HepG2 (cell line): ENCODE results near the gene C19orf38. TPM values are rescaled to one million over a fixed set of nuclear protein-coding genes. Genes with fewer than 3 reads are reported as not detected.

ENCODE experiments used
- HNF1A ChIP-seq, 2 experiments: sonication (generic) in 1 of 2; formaldehyde crosslinking in 1 of 2; IDR thresholded peaks; 2 replicates each; pipeline versions ENCODE4 v1.4.0 to v1.6.1; 2016 to 2020; ENCODE audit warnings: borderline replicate concordance in 1 of 2, low read depth in 1 of 2, mild to moderate bottlenecking in 1 of 2, missing genetic modification reagents in 1 of 2
- HNF4A ChIP-seq: sonication (generic); formaldehyde crosslinking; IDR thresholded peaks from 2 replicates; pipeline ENCODE4 v1.4.0; 2020; ENCODE audit warnings: missing genetic modification reagents
- HOXA3 ChIP-seq: sonication (generic); formaldehyde crosslinking; IDR thresholded peaks from 2 replicates; pipeline ENCODE4 v1.5.0; 2020; ENCODE audit warnings: missing genetic modification reagents
- IRF9 ChIP-seq: sonication (generic); formaldehyde crosslinking; IDR thresholded peaks from 2 replicates; pipeline ENCODE4 v1.8.0; 2022; ENCODE audit warnings: missing genetic modification reagents, mild to moderate bottlenecking, borderline replicate concordance
- MYC ChIP-seq: sonication (generic); formaldehyde crosslinking; IDR thresholded peaks from 2 replicates; pipeline ENCODE4 v1.9.0; 2021; ENCODE audit warnings: missing genetic modification reagents, borderline replicate concordance
- NONO ChIP-seq, 2 experiments: fragments of 450-650 bp in 1 of 2; sonication (generic) in 1 of 2; formaldehyde crosslinking in 1 of 2; IDR thresholded peaks in 1 of 2; conservative IDR thresholded peaks in 1 of 2; 2 replicates each; pipeline versions ENCODE4 v1.6.1 to v1.8.0; 2017 to 2022; ENCODE audit warnings: mild to moderate bottlenecking in 1 of 2, missing genetic modification reagents in 1 of 2, moderate library complexity in 1 of 2
- NR2F2 ChIP-seq: IDR thresholded peaks from 2 replicates; pipeline ENCODE4 v1.6.1; 2012; ENCODE audit warnings: low read depth, inconsistent platforms, borderline replicate concordance
- PAXIP1 ChIP-seq: sonication (generic); formaldehyde crosslinking; conservative IDR thresholded peaks from 2 replicates; pipeline ENCODE4 v1.4.0; 2020; ENCODE audit warnings: mild to moderate bottlenecking, missing genetic modification reagents, moderate library complexity
- PHF21A ChIP-seq: sonication (generic); formaldehyde crosslinking; IDR thresholded peaks from 2 replicates; pipeline ENCODE4 v1.5.0; 2020; ENCODE audit warnings: mild to moderate bottlenecking, missing genetic modification reagents
- REPIN1 ChIP-seq: sonication (generic); formaldehyde crosslinking; IDR thresholded peaks from 2 replicates; pipeline ENCODE4 v1.8.0; 2022; ENCODE audit warnings: missing genetic modification reagents, low read depth, mild to moderate bottlenecking, borderline replicate concordance
- RXRA ChIP-seq: sonication (generic); formaldehyde crosslinking; IDR thresholded peaks from 2 replicates; pipeline ENCODE4 v1.5.1; 2020; ENCODE audit warnings: missing genetic modification reagents
- SALL1 ChIP-seq: sonication (generic); formaldehyde crosslinking; IDR thresholded peaks from 2 replicates; pipeline ENCODE4 v1.8.0; 2022; ENCODE audit warnings: mild to moderate bottlenecking, missing genetic modification reagents
- TBX2 ChIP-seq: sonication (generic); formaldehyde crosslinking; IDR thresholded peaks from 2 replicates; pipeline ENCODE4 v1.5.0; 2020; ENCODE audit warnings: missing genetic modification reagents, mild to moderate bottlenecking, borderline replicate concordance
- ZBTB38 ChIP-seq: sonication (generic); formaldehyde crosslinking; IDR thresholded peaks from 2 replicates; pipeline ENCODE4 v1.5.1; 2020; ENCODE audit warnings: mild to moderate bottlenecking, missing genetic modification reagents
- ZNF263 ChIP-seq: sonication (generic); formaldehyde crosslinking; IDR thresholded peaks from 2 replicates; pipeline ENCODE4 v1.4.0; 2020; ENCODE audit warnings: missing genetic modification reagents
- polyA plus RNA-seq, 8 experiments: library from polyadenylated mRNA; depleted of rRNA in 3 of 8; stranded (reverse) in 7 of 8; unstranded in 1 of 8; fragments of >200 nt; fragmentation: Illumina TruSeq in 4 of 8; extraction: Trizol in 4 of 8; gene quantifications; 2 replicates each; pipeline versions ENCODE4 v1.2.1 to v1.2.3, GENCODE V29; 2011 to 2016; ENCODE audit warnings: low read depth in 4 of 8, missing spikeins in 1 of 8, mixed read lengths in 1 of 8; ENCODE audit not compliant: insufficient read depth in 1 of 8
- total RNA-seq, 5 experiments: library from RNA; depleted of rRNA; stranded (reverse); fragments of >200 nt; fragmentation: Illumina TruSeq; extraction: Trizol; gene quantifications; 2 replicates each; pipeline ENCODE4 v1.2.3, GENCODE V29; 2016; ENCODE audit warnings: low read depth in 1 of 5
- TF ChIP-seq, protein P1 (sequence below): sonication (generic); formaldehyde crosslinking; IDR thresholded peaks from 2 replicates; pipeline ENCODE4 v1.4.0; 2020; ENCODE audit warnings: missing genetic modification reagents

C19orf38 gene
- total and polyA plus RNA-seq, 2 of the 13 experiments (the other 11 are each of a cell fraction or from before 2014, with no cell fraction given) = 0.11 TPM; not detected in 1

DNA sequence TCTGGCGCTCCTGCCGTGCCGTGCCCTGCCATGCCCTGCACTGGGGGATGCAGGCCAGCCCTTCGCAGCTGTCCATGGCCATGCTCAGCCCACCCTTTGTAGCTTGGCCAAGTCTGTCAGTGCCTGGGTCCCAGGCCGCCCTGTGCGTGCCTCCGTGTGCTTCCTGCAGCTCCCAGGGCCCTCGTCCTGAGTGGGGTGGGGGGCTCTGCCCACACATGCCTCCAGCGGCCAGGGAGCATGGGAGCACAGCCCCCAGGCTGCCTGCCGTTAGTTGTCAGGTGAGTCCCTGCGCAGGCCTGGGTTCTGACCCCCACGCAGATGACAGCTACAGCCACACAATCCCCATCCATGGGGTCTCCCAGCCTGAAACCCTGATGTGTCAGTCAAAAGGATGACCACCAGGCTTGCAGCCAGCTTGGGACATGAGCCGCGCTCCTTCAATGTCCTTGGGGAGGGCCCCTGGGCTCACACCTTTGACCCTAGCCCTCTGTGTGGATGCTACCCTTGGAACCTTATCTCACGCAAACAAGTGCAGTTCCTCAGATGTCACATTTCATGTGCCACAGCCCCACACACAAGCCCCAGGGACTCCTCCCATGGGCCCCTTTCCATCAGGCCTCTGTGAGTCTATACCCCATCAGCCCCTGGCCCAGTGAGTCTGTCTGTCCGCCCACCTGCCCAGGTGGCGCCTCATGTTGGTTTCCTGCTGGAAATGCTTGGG is 36.7 kb upstream of the C19orf38 start (continued):
- TF ChIP-seq PAXIP1 (peak; percentile 73), PHF21A (CRISPR knock-in tag) (peak; percentile 52), NR2F2 (peak; percentile 71; the same call in 1 of the 2 replicates), RXRA (CRISPR knock-in tag) (0 out of 2 replicates have a peak, but pooled peaks have one; percentile 26), ZNF263 (peak; percentile 59; the same call in 1 of the 2 replicates), MYC (CRISPR knock-in tag) (0 out of 2 replicates have a peak, but pooled peaks have one; percentile 8), REPIN1 (CRISPR knock-in tag) (0 out of 2 replicates have a peak, but pooled peaks have one; percentile 26), SALL1 (peak; percentile 31), HOXA3 (peak; percentile 46), ZBTB38 (CRISPR knock-in tag) (no peak), TBX2 (CRISPR knock-in tag) (peak; percentile 11; the same call in 1 of the 2 replicates), HNF4A (peak; percentile 60), HNF1A (IDR thresholded peaks at IDR 0.05; ENCODE audit: low read depth) (no peak), HNF1A (CRISPR knock-in tag; IDR thresholded peaks at IDR 0.05; ENCODE audit: borderline replicate concordance) (0 out of 2 replicates have a peak, but pooled peaks have one; percentile 40), NONO (IDR thresholded peaks at IDR 0.05) (no peak), NONO (CRISPR knock-in tag; conservative IDR thresholded peaks at IDR 0.05) (peak; percentile 50; the same call in 1 of the 2 replicates), IRF9 (CRISPR knock-in tag) (0 out of 2 replicates have a peak, but pooled peaks have one; percentile 21)
- TF ChIP-seq, protein P1, sequence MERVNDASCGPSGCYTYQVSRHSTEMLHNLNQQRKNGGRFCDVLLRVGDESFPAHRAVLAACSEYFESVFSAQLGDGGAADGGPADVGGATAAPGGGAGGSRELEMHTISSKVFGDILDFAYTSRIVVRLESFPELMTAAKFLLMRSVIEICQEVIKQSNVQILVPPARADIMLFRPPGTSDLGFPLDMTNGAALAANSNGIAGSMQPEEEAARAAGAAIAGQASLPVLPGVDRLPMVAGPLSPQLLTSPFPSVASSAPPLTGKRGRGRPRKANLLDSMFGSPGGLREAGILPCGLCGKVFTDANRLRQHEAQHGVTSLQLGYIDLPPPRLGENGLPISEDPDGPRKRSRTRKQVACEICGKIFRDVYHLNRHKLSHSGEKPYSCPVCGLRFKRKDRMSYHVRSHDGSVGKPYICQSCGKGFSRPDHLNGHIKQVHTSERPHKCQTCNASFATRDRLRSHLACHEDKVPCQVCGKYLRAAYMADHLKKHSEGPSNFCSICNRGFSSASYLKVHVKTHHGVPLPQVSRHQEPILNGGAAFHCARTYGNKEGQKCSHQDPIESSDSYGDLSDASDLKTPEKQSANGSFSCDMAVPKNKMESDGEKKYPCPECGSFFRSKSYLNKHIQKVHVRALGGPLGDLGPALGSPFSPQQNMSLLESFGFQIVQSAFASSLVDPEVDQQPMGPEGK (CRISPR knock-in tag) = peak; percentile 64
